Fibroblast of skin of right quadriceps (primary cell): ENCODE measurements around the gene SET.

ENCODE experiments used
- DNase-seq: peaks from one replicate; pipeline ENCODE4 v3.0.0-alpha.2; 2013

SET gene

DNA sequence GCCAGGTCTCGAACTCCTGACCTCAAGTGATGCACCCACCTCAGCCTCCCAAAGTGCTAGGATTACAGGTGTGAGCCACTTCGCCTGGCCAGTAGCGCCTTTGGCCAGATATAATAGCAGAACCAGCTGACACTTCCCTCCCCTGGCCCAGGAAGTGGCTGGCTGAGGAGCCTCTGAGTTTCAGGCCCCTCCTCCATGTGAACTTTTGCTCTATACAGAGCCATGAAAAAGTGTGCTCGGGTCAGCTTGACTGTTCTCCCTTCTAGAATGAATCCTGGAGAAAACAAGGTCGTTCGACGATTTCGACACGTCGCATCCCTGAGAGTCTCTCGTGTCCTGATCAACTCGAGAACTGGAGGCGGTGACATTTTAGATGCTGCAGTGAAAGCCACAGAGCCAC is 43.6 kb downstream of the SET start:
- DNase-seq: no peak

DNA sequence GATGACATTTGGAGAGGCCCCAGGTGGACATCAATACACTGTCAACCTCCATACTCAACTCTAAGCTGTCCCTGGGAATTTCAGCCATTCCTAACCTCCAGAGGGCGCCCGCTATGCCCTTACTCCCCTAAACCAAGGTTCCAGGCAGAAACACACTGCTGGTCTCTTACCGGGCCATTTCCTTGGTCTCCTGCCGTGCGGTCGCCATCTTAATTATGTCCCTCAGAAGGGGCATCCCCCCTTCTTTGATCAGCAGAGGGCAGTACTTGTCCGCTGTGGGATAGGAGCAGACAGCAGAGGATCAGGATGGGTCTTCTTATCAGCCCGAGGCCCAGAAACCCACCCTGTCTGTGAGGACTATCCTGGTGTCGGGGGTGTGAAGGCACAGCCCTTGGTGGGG is 44.2 kb downstream of the SET start:
- DNase-seq: peak; percentile 84

DNA sequence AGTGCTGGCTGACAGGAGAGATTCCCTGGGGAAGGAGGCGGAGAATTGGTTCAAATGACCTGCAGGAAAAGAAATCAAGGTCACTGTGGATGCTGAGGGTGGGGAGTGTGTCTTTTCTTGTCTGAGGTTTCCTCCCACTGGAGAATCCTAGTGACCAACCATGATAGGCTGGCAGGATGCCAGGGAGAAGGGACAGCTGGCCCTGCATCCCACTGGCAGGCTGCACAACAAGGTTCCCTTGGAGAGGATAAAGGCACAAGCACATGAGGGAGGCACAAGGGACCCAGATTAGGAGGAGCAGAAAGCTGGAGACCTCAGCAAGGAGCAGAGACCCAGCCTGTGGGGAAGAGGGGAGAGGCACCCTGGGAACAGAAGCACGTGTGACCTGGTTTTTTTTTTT is 46.4 kb downstream of the SET start:
- no peak for DNase-seq

DNA sequence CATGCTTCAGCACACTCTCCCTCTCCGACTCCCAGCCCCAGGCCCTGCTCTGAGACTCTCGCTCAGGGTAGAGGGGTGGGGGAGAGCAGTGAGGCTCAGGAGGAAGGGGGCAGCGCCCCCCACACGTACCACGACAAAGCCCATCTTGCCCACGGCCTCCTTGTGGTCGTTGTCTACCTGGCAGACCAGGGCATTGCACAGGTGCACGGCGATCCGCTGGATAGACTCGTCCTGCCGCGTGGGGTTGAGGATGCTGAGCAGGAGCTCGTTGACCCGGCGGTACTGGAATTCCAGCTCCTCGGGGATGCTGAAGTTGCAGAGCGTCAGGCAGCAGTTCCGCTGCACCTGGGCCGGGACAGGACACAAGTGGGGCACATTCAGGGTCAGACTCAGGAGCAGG is 53.4 kb downstream of the SET start:
- no peak for DNase-seq

DNA sequence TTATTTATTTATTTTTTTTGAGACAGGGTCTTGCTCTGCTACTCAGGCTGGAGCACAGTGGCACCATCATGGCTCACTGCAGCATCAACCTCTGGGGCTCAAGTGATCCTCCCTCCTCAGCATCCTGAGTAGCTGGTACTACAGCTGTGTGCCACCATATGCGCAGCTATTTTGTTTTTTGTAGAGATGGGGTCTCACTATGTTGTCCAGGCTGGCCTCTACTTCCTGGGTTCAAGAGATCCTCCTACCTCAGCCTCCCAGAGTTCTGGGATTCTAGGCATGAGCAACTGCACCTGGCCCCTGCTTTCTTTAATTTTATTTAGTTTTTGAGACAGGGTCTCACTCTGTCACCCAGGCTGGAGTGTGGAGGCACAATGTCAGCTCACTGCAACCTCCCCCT is 54.4 kb downstream of the SET start:
- DNase-seq: no peak
